ENCODE data around the gene PDGFRB.

The PDGFRB gene

GRCh38 chr5:150158170-150158949 lies 2.7 kb upstream of the PDGFRB start:
- DNase-seq (ENCODE audit: extremely low read depth, low read depth) = no peak
- no peak for TF ChIP-seq CTCF (IDR thresholded peaks at IDR 0.05; ENCODE audit: low read depth, low read length)

GRCh38 chr5:150157168-150157567 lies 1.5 kb upstream of the PDGFRB start:
- TF ChIP-seq CTCF (IDR thresholded peaks at IDR 0.05; ENCODE audit: low read depth, low read length) = no peak
- DNase-seq (ENCODE audit: extremely low read depth, low read depth) = no peak

GRCh38 chr5:150156540-150156939 lies 895 bp upstream of the PDGFRB start:
- TF ChIP-seq CTCF (IDR thresholded peaks at IDR 0.05; ENCODE audit: low read depth, low read length) = no peak

GRCh38 chr5:150156027-150156368 lies 353 bp upstream of the PDGFRB start:
- no peak for TF ChIP-seq CTCF (IDR thresholded peaks at IDR 0.05; ENCODE audit: low read depth, low read length)
- no peak for DNase-seq (ENCODE audit: extremely low read depth, low read depth)

More at GRCh38 chr5:150156540-150156939, 895 bp upstream of the PDGFRB start:
- no peak for DNase-seq (ENCODE audit: extremely low read depth, low read depth)

GRCh38 chr5:150154618-150155128 lies 972 bp downstream of the PDGFRB start:
- TF ChIP-seq CTCF (IDR thresholded peaks at IDR 0.05; ENCODE audit: low read depth, low read length) = no peak; the same call in 1 of the 2 replicates
- no peak for DNase-seq (ENCODE audit: extremely low read depth, low read depth)

GRCh38 chr5:150153957-150154617 lies 1.6 kb downstream of the PDGFRB start:
- TF ChIP-seq CTCF (IDR thresholded peaks at IDR 0.05; ENCODE audit: low read depth, low read length) = no peak
- no peak for DNase-seq (ENCODE audit: extremely low read depth, low read depth)

GRCh38 chr5:150153483-150153882 lies 2.2 kb downstream of the PDGFRB start:
- no peak for TF ChIP-seq CTCF (IDR thresholded peaks at IDR 0.05; ENCODE audit: low read depth, low read length)
- DNase-seq (ENCODE audit: extremely low read depth, low read depth) = no peak

Data from AG09319 (cell line).